TTC549 (cell line): Measurements from ENCODE around the gene UBQLN3.

Experiments used
- FAIRE-seq: peaks from 2 replicates; lab custom pipeline; 2012; peaks lifted over from hg19 to GRCh38; lab: Jason Lieb, UNC

Gene UBQLN3

DNA sequence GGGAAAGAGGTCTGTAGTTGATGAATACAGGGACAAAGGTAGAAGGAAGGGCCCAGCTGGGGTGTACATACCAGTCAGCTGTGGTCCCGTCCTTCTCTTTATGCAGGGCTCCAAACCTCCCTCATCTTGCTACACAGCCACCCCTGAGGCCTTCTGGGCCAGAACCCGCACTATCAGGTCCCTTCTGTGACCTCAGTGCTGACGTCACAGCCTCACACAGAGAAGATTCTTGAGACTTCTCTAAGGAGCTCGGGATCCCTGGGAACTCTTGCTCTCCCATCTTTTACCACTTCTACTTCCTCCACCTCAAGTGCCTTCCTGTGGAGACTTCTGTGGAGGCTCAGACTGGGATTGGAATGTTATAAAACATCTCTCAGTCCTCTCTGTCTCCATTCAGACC is at the start of gene UBQLN3:
Gene UBQLN3, minus strand, starts transcription at position 155 of the 400 bp plus-strand sequence. CDS start 399 bp downstream, outside the sequence.
- no peak for FAIRE-seq

DNA sequence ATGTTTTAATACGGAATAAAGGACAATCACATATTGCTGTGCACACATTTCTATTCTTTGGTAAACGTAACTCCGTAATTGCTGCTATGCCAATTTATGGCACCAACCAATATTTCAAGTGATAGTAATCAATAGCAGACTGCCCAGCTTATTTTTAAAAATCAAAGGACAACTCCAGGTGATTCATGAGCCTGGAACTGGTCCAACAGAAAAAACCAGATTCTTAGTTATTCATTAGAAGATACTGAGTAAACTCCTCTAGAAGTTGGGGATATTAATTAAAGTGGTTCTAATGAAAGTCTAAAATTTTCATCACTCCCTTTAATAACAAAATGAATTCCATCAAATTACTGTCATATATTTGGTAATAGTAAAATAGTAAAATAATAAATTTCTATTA is 48.0 kb upstream of the UBQLN3 start:
- no peak for FAIRE-seq

DNA sequence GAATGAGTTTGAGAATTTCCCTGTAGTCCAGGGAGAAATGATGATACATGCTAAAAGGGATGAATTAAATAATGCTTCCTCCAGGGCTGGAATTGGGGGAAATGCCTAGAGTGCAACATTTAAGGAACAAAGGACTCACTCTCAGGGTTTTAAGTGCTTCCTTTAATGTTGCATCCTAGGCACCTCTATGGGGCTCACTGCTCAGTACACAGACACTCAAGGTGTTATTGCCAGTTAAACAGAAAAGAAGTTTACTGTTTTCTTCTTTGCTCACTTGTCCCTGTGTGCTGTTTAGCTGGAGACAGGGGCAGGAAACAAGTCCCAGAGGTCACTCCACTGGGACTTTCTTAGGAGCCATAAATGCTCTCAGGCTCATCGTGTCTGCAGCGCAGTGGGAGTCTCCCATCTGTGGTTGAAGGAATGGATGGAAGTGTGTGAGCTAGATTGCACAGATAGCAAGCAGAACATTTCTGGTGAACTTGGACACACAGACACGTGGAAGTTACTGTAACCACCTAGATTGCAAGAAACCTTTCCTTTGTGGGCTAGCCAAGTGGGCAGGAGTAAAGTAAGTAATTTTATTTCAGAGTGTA is 46.9 kb upstream of the UBQLN3 start:
- no peak for FAIRE-seq

DNA sequence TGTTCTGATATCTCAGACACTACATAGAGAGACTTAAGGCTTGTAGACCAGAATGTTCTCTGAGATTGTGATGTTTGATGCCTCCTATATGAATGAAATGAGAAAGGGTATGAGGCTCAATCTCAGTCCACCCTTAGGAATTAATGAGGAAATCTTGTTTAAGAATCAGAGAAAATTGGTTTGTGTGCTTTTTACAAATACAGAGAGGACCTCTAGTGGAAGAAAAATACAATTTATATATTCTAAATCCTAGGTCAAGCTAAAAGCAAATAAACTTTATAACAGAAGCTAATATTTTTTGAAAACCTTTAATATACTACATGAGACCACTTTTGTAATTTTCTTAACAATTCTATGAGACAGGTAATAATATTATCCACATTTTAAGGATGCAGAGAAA is 43.6 kb upstream of the UBQLN3 start:
- FAIRE-seq: no peak

DNA sequence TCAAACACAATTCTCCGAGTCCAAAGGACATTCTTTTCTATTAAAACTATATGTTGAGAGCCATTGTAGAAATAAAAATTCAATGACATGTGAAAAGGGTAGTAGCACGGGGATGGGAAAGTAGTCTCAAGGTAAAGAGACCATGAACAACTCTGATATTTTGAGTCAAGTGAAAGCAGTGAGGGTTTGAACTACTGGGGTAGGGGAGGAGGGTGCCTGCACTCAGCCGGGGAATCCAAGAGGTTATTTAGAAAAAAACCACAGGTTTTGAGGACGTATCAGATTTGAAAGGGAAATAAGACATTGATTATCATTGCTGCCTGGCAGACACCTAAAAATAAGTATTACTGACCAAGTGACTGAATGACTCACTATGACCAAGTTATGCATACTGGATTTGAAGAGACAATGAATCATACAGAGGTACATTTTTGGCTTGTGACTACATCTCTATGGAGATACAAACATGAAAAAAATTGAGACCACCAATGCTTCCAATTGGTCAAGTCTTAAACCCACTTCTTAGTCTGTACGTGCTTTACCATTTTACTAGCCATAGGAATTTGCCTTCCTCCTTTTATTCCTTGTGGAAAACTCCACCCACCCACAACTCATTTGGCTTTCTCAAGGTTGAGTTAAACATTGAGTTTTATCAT is 40.8 kb upstream of the UBQLN3 start:
- no peak for FAIRE-seq

DNA sequence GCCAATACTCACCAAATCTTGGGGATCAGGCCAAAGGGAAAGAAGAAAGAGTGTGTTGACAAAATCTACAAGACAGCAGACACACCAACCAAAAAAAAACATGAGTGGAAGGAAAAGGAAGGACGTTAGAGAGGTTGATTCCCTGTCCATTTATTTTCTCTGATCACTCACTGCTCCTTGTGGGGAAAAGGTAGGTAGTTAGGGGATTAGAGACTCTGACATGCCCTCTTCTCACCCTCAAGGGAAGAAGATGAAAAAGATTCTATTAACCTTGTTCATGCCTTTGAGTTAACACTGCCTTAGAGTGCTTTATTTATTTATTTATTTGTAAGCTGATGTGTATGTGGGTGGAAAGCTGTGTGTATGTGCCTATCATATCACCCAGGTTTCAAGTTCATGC is 38.7 kb upstream of the UBQLN3 start, which contains the start of gene OR52H1:
Gene OR52H1, minus strand, starts transcription at position 101 of the 400 bp plus-strand sequence. CDS start 3,035 bp downstream, outside the sequence.
- FAIRE-seq: no peak

DNA sequence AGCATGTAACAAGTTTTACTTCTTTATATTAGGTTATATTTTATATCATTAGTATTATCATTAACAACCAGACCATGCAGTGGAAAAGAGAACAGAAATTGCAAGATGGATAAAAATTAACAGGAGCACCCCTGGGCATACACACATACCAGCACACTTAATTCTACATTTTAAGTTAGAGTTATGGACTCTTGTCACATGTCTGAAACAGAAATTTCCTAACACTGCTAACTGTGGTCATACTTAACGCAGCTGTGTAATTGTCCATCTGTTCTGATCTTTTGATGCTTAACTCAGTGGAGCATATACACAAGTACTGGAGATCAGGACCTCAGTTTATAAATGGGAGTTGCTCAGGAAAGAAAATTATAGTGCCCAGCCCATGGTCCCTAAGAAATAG is 38.2 kb upstream of the UBQLN3 start:
- FAIRE-seq: no peak

DNA sequence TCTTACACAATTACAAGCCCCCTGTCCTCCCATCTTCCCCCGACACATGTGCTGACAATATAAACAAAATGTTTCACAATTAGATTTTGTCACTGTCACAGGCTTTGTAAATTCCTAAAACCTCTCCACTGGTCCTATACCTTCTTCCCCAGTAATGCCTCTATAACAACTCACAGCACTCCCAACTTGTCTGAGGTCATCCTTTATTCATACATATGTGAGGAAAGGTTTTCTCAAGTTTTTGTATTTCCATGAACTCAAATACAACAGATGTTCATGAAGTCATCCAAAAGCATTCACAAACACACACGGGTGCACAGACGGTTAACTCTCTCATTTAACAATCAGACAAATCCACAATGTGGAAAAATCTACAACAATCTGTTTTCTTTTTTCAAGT is 36.7 kb upstream of the UBQLN3 start:
- FAIRE-seq: no peak

DNA sequence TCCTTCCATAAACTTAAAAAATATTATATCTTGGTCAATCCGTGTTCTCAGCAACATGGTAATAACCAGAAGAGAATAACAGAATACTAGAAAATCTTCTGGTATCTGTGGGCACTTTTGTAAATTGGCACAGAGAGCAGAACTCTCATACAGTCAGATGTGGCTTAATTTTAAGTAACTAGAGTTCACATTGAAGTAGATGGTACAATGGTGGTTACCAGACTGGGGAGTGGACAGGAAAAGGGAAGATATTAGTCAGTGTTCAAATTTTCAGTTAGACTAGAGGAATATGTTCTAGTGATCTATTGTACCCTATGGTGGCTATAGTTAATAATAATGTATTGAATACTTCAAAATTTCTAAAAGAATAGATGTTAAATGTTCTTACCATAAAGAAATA is 31.7 kb upstream of the UBQLN3 start:
- FAIRE-seq: no peak

DNA sequence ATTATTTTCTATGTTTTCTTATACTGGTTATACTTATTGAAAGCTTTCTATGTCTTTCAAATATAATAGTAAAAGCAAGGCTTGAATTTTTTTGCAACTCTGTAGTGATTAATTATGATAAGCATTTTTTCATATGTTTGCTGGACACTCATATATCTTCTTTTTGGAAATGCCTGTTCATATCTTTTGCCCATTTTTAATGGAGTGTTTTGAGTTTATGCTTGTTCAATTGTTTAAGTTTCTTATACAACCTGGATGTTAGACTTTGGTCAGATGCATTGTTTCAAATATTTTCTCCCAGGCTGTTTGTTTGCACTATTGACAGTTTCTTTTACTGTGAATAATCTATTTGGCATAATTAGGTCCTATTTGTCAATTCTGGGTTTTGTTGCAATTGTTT is 26.7 kb upstream of the UBQLN3 start:
- FAIRE-seq: no peak

DNA sequence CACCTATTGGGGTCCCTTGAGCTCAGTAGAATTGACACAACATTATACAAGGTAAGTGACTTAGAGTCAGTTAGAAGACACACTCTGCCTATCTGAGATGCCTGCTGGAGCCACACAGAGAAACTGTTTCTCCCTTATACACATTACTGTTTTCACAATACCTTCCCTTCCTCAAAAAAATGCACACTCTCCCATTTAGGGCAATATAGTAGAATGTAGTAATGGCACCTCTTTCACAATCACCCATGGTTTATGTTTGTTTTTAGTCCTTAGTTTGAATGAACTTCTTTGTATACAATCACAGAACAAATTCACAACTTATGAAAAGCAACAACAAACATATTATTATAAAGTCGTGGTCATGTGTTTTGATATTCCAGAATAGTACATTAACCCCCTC is 24.3 kb upstream of the UBQLN3 start:
- no peak for FAIRE-seq

DNA sequence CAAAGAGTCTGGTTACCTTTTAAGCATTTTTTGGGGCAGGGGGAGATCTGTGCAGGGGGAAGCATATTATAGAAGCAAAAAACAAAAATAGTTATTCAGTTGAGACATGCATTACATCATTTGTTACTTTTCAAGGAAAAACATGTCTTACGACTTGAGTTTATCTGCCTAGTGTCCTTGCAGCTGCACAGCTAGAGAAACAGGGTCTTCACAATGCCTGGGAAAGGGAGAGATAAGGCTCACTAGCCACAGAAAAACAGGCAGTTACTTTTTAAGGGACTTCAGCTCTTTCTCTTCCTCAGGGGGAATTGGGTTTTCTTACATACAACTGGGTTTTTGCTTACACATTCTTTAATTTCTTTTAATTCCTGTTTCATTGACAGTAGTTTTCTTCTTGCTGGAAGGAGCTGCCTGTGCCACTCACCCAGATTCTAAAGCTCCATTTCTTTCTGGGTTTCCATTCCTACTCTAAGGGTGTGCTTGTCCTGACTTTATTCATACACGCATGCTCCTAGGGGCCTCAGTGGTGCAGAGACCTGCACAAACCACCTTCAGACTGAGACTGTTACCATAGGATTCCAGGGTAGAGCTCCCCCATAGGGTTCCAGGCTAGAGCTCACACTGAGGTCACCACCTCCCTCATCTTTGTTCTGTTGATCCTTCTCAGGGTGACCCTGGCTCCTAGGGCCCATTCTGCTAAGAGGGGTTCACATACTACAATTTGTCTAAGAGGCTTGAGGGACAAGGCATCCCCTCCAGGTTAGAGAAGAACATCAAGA is 21.5 kb upstream of the UBQLN3 start:
- no peak for FAIRE-seq

DNA sequence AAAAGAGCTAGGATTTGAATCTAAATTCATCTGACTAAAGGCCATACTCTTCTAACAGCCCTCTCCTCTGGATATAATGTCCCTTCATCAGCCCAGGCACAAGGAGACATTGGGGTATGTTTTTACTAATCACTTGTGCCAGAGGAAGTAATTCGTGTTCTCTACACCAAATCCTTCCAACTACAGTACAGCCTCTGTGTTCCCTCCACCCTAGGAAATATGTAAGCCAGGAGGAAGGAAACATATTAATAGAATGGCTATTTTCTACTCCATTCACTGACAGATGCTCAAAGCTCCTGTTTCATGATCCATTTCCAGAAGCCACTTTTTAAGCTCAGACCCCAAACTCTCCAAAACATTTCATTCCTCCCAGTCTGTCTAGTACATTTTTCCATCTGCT is 18.7 kb upstream of the UBQLN3 start:
- no peak for FAIRE-seq

DNA sequence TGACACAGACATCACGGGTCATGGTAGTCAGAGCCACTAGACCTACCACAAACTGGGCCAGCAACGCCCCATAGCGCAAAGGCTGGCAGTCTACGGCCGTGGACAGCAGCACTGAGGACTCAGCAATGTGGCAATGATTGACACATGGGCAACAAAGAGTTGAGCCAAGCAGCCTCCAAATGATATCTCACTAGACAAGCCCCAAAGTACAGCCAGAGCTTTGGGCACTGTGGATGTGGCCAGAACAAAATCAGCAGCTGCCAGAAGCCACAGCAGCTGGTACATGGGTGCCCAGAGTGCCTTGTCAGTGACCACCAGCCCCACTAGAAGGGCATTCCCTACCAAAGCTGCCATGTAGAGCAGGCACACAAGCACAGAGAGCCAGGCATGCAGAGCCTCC is 18.0 kb upstream of the UBQLN3 start:
- FAIRE-seq: no peak

DNA sequence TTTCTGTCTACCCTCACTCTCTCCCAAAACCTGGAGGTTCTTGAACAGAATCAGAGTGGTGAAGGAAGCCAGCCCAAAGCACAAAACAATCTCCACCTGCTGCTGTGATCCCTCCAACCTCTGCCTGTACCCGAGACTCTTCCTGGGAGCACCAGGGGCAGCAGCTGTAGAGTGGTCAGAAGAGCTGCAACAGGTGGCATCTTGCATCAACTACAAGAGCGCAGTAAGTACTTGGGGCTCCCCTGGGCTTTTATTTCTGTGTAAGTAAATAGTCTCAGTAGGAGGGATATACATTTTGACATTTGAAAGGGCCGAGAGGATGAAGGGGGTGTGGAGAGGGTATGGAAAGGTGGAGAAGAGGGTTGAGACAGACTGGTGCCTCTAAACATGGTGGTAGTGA is 15.0 kb upstream of the UBQLN3 start:
- no peak for FAIRE-seq

DNA sequence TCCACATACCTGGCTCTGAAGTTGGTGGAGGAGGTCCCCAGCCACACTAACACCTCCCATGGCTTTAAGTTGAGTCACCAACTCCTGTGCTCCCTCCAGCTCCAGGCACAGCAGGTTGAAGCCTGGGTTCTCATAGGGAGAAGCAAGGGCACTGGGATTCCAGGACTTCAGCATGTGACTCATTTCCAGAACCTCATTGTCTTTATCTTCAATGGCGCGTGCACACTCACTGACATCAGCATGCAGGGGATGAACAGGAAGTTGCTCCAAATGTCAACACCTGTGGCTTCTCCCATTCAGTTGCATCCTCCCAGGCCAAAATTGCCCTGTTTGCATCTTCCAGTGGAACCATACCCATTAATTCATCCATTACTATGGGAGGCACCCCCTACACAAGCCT is 12.6 kb upstream of the UBQLN3 start:
- FAIRE-seq: no peak

DNA sequence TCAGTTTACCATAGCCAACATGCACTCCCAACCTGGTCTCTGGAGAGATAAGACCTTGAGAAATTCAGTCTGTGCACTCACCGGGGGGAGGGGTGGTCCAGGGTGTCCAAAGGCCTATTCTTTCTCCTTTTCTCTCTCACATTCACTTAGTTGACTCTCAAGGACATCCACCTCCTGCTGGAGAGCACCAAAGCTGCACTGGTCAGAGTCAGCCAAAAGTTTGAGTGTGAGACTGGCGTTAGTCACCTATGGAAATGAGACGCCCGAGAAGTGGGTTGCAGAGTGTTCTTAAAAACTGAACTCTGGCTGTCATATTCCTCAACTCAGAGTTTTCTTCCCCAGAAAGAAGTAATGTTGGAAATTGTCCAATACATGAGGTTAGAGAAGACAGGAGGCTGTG is 11.8 kb upstream of the UBQLN3 start:
- no peak for FAIRE-seq

DNA sequence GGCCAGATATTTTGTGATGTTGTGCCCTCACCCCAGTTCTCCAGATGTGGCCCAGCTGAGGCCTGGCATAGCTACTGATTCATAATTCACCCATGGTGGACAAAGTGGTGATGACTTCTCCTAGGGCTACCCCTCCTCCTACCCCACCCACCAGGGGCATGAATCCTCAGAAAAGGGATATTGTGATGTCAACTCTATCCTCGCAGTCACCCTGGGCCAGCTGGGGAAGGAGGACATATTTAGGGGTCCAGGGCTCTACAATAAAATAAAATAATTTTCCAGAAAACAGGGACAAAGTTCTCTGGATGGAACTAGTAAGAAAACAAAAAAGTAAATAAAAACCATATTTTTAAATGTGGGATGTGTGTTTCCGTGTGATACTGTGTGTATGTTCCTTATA is 6.8 kb upstream of the UBQLN3 start, which contains the start of gene UBQLNL:
Gene UBQLNL, minus strand, starts transcription at position 101 of the 400 bp plus-strand sequence. CDS start 258 bp downstream, outside the sequence.
- FAIRE-seq: no peak

DNA sequence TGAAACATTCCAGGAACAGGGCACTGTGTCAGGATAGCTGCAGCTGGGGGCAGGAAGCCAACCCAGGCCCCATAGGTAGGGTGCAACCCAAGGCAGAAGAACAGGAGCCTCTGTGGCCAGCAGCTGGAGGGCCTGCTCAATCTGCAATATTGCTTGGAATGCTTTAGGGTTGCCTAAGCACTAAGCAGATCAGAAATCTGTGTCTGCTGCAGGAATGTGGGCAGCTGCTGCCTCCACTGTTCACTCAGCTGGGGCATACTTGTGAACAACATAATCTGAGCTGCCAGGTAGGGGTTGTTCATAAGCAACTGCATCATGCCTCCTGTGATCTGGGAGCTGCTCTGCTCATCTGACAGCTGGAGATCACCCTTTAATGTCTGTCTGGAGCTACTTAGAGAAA is 5.1 kb upstream of the UBQLN3 start:
- no peak for FAIRE-seq

DNA sequence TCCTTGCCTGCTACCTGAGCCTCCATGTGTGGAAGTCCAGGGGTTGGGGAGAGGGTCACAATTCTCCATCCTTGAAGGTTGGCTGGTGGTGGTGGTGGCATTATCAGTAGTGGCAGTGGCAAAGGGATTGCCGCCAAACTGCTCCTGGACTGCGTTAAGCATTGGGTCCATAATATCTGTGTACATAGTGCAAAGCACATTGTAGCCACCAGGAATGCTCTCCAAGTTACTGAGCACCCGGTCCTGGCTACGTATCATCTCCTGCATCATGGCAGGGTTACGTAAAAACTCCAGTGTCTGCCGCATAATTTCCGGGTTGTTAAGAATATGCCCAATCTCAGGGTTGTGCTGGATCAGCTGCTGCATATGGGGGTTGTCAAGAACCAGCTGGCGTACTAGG is 1.2 kb downstream of the UBQLN3 start:
- FAIRE-seq: no peak

DNA sequence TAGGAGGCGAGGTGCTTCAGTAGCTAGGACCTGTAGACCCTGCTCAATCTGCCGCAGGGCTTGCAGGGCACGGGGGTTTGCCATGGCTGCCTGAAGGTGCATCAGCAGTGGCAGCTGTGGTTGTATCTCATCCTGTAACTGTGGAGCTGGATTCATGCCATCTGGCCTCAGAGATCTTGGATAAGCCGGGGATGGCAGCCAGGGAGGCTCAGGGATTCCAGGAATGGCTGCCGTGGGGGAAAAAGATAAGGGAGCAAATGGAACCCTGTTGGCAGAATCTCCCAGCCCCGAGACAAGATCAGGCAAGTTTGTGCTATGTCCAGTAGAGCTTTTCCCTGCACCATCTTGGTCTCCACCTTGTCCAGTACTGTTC is 1.8 kb downstream of the UBQLN3 start:
- no peak for FAIRE-seq

DNA sequence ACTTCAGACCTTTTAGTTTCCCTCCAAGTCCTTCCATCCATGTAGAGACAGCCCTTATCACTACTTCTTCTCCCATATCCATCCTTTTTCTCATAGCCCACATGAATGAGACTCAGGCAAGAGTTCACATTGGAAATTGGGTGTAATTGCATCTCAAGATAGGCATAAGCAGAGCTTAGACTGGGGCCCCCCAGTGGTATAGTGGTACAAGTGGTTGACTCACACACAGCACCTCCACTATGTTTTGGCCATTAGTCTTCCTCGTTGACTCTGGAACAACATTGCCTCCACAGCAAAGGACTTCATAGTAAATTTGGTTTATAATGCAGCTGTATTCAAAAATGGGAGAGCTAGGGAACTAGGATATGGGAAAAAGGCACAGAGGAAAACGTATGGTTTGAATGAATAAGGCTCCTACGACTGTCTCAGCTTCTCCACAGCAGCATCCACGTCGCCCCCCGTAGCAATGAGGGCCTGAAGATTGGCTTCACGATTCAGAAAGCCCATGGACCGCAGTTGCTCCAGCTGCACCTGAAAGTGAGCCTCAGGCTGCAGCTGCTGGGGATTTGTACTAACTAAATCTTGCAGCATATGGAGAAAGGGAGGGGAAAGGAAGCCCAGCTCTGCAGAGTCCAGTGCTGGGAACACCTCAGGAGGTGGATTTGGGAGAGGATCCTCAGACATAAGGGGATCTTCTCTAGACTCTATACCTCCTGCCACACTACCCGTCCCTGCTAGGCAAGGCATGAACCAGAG is 2.4 kb downstream of the UBQLN3 start:
- no peak for FAIRE-seq
